Astrocyte of the cerebellum (primary cell): ENCODE measurements around the gene ZNF512B.

ENCODE experiments used
- DNase-seq: peaks from one replicate; pipeline ENCODE4 v3.0.0-alpha.2; 2011; ENCODE audit warnings: low read depth
- H3K4me3 ChIP-seq: 2 replicates; pipeline ENCODE4 v1.5.1; 2011; ENCODE audit warnings: mild to moderate bottlenecking, low read depth, low read length, moderate library complexity
- CTCF ChIP-seq: IDR thresholded peaks from 2 replicates; pipeline ENCODE4 v1.5.1; 2012; ENCODE audit warnings: low read length, low read depth, moderate library complexity, mild to moderate bottlenecking; ENCODE audit errors: missing control alignments
- in situ Hi-C: cut with HindIII; loops from 2 replicates; pipeline ENCODE4 v1.10.0; 2017; ENCODE audit warnings: low sequenced_read_pairs

ZNF512B gene

GRCh38 chr20:63952210-63952535 lies 17.6 kb downstream of the ZNF512B start:
- in situ Hi-C loops = no loop called here
- no peak for TF ChIP-seq CTCF
- no peak overlapping the region for H3K4me3 ChIP-seq
- no peak for DNase-seq

- TF ChIP-seq CTCF = no peak
- no peak overlapping the region for H3K4me3 ChIP-seq
- in situ Hi-C loops = no loop called here
- DNase-seq = no peak
Observed at GRCh38 chr20:63951398-63952209, 18.1 kb downstream of the ZNF512B start.

GRCh38 chr20:63950701-63951397 lies 18.9 kb downstream of the ZNF512B start:
- in situ Hi-C loops = no loop called here
- no peak overlapping the region for H3K4me3 ChIP-seq
- no peak for TF ChIP-seq CTCF
- DNase-seq = no peak

- H3K4me3 ChIP-seq = no peak overlapping the region
- TF ChIP-seq CTCF = no peak
- DNase-seq = no peak
- in situ Hi-C loops = no loop called here
Observed at GRCh38 chr20:63947638-63948456, 21.9 kb downstream of the ZNF512B start.

- in situ Hi-C loops = no loop called here
Observed at GRCh38 chr20:63946986-63947637, 22.6 kb downstream of the ZNF512B start.

More at GRCh38 chr20:63946986-63947637, 22.6 kb downstream of the ZNF512B start:
- no peak for TF ChIP-seq CTCF
- DNase-seq = no peak
- no peak overlapping the region for H3K4me3 ChIP-seq
